ENCODE results near the gene RFPL3. TPM values are rescaled to one million over a fixed set of nuclear protein-coding genes. Genes with fewer than 3 reads are reported as not detected.

Gene RFPL3
- total RNA-seq, 1 experiment from 2014 or later: not detected

DNA sequence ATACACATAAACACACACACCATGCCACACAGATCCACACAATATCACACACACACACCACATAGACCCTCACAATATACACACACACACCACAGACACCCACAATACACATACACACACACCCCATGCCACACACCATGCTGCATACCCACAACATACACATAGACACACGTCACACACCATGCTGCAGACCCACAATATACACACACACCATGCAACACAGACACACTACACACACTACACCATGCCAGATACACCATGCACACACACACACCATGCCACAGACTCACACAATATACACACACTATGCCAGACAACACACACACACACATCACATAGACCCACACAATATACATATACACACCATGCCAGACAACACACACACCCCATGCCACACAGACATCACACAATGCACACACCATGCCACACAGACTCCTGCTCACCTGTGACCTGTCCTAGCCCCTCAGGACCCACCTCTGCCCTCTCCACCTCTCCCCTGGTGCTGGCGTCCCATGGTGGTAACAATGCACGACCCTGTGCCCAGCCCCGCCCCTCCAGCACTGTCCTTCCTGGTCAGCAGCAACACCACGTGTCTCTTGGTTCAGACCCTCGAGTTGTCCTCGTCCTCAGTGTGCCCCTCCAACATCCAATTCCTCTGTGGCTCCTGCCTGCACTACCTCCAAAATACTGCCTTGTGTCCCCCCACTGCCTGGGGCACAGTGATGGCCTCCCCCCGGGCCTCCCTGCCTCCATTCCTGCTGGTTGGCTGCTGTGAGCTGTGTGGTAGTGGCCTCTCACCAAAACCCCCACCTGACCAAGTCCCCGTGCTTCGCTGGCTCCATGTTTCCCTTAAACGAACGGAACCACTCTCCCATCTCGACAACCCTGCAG, 23.7 kb upstream of the RFPL3 start:
- no TSS peak for BruUV-seq (replicated peaks)
- no peaks in the 10 kb centered on the region for H3K36me3 ChIP-seq (ENCODE audit: control insufficient read depth, insufficient read depth, low read length)
- no peaks in the 10 kb centered on the region for H3K4me1 ChIP-seq (ENCODE audit: control insufficient read depth, insufficient read depth, low read length)
- no peak for TF ChIP-seq CTCF (IDR thresholded peaks at IDR 0.05)
- no peak for TF ChIP-seq SIN3A (IDR thresholded peaks at IDR 0.05; ENCODE audit: borderline replicate concordance, insufficient read depth, low read depth, low read length)
- no peak for TF ChIP-seq POLR2AphosphoS5 (IDR thresholded peaks at IDR 0.05; ENCODE audit: low read depth, low read length)
- TF ChIP-seq, protein P1, sequence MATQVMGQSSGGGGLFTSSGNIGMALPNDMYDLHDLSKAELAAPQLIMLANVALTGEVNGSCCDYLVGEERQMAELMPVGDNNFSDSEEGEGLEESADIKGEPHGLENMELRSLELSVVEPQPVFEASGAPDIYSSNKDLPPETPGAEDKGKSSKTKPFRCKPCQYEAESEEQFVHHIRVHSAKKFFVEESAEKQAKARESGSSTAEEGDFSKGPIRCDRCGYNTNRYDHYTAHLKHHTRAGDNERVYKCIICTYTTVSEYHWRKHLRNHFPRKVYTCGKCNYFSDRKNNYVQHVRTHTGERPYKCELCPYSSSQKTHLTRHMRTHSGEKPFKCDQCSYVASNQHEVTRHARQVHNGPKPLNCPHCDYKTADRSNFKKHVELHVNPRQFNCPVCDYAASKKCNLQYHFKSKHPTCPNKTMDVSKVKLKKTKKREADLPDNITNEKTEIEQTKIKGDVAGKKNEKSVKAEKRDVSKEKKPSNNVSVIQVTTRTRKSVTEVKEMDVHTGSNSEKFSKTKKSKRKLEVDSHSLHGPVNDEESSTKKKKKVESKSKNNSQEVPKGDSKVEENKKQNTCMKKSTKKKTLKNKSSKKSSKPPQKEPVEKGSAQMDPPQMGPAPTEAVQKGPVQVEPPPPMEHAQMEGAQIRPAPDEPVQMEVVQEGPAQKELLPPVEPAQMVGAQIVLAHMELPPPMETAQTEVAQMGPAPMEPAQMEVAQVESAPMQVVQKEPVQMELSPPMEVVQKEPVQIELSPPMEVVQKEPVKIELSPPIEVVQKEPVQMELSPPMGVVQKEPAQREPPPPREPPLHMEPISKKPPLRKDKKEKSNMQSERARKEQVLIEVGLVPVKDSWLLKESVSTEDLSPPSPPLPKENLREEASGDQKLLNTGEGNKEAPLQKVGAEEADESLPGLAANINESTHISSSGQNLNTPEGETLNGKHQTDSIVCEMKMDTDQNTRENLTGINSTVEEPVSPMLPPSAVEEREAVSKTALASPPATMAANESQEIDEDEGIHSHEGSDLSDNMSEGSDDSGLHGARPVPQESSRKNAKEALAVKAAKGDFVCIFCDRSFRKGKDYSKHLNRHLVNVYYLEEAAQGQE (IDR thresholded peaks at IDR 0.05; ENCODE audit: insufficient read depth in 1 of 2, low read depth in 2 of 2, low read length in 1 of 2): no peak
- no peak for TF ChIP-seq TCF7L2 (IDR thresholded peaks at IDR 0.05; ENCODE audit: low read depth, low read length)
- no peaks in the 10 kb centered on the region for H3K27me3 ChIP-seq (ENCODE audit: control insufficient read depth, insufficient read depth, low read length)
- DNase-seq (ENCODE audit: low read depth, low spot score) (no peak), ATAC-seq (no peak)
- intact Hi-C loops (cut with micrococcal nuclease; ENCODE audit: unreplicated experiment): no loop called here
- CTCF ChIA-PET: no interaction called here
- H3K27ac ChIP-seq (ENCODE audit: low read length): no peak overlapping the region
- no peaks in the 10 kb centered on the region for H3K9me3 ChIP-seq (ENCODE audit: control insufficient read depth, insufficient read depth, low read depth, low read length)
- in situ Hi-C loops (cut with HindIII; ENCODE audit: low pct_unique_long_range_greater_than_20kb, low sequenced_read_pairs): no loop called here
- POLR2A ChIA-PET: no interaction called here
- H3K4me3 ChIP-seq (ENCODE audit: low read depth in 2 of 2, low read length in 2 of 2): no peak overlapping the region

GRCh38 chr22:32334660-32335365, 22.9 kb upstream of the RFPL3 start:
- ChIA-PET POLR2A (no interaction called here), CTCF (no interaction called here)
- DNase-seq (ENCODE audit: low read depth, low spot score) (no peak), ATAC-seq (no peak)
- Histone ChIP-seq H3K9me3 (ENCODE audit: control insufficient read depth, insufficient read depth, low read depth, low read length) (no peaks in the 10 kb centered on the region), H3K27me3 (ENCODE audit: control insufficient read depth, insufficient read depth, low read length) (no peaks in the 10 kb centered on the region), H3K36me3 (ENCODE audit: control insufficient read depth, insufficient read depth, low read length) (no peaks in the 10 kb centered on the region), H3K27ac (ENCODE audit: low read length) (no peak overlapping the region), H3K4me1 (ENCODE audit: control insufficient read depth, insufficient read depth, low read length) (no peaks in the 10 kb centered on the region), H3K4me3 (ENCODE audit: low read depth in 2 of 2, low read length in 2 of 2) (no peak overlapping the region)
- BruUV-seq (replicated peaks): no TSS peak
- intact Hi-C loops (cut with micrococcal nuclease; ENCODE audit: unreplicated experiment) (no loop called here), in situ Hi-C loops (cut with HindIII; ENCODE audit: low pct_unique_long_range_greater_than_20kb, low sequenced_read_pairs) (no loop called here)
- no peak for TF ChIP-seq POLR2AphosphoS5 (IDR thresholded peaks at IDR 0.05; ENCODE audit: low read depth, low read length)
- TF ChIP-seq TCF7L2 (IDR thresholded peaks at IDR 0.05; ENCODE audit: low read depth, low read length): no peak
- no peak for TF ChIP-seq CTCF (IDR thresholded peaks at IDR 0.05)
- TF ChIP-seq, protein P1 (IDR thresholded peaks at IDR 0.05; ENCODE audit: insufficient read depth in 1 of 2, low read depth in 2 of 2, low read length in 1 of 2): no peak
- TF ChIP-seq SIN3A (IDR thresholded peaks at IDR 0.05; ENCODE audit: borderline replicate concordance, insufficient read depth, low read depth, low read length): no peak
